Endodermal cell (in vitro differentiated cells): ENCODE data around the gene CALU. TPM values are rescaled to one million over a fixed set of nuclear protein-coding genes. Genes with fewer than 3 reads are reported as not detected.

Experiments
- DNase-seq: peaks from one replicate; pipeline ENCODE4 v3.0.0-alpha.2; 2017
- H3K27ac ChIP-seq: 2 replicates; pipeline ENCODE4 v1.5.1; 2013; ENCODE audit warnings: mild to moderate bottlenecking, low read depth, low read length, moderate library complexity
- H3K27me3 ChIP-seq: 2 replicates; pipeline ENCODE4 v1.6.1; 2013; ENCODE audit warnings: mild to moderate bottlenecking, low read length, moderate library complexity; ENCODE audit not compliant: insufficient read depth, control insufficient read depth, poor library complexity, severe bottlenecking
- H3K36me3 ChIP-seq: 2 replicates; pipeline ENCODE4 v1.7.0; 2013; ENCODE audit warnings: mild to moderate bottlenecking, low read length, moderate library complexity; ENCODE audit not compliant: control insufficient read depth, insufficient read depth
- H3K4me1 ChIP-seq: one replicate; pipeline ENCODE4 v1.7.0; 2013; ENCODE audit warnings: low read length; ENCODE audit not compliant: control insufficient read depth, insufficient read depth
- H3K4me3 ChIP-seq: 2 replicates; pipeline ENCODE4 v1.5.1; 2013; ENCODE audit warnings: mild to moderate bottlenecking, low read length, moderate library complexity
- H3K9ac ChIP-seq: 2 replicates; pipeline ENCODE4 v1.6.1; 2013; ENCODE audit warnings: mild to moderate bottlenecking, low read length, moderate library complexity; ENCODE audit not compliant: poor library complexity, severe bottlenecking; ENCODE audit errors: extremely low read depth
- H3K9me3 ChIP-seq: 2 replicates; pipeline ENCODE4 v1.6.1; 2013; ENCODE audit warnings: mild to moderate bottlenecking, low read length, moderate library complexity; ENCODE audit not compliant: control insufficient read depth
- H3K27ac Mint-ChIP-seq: 2 replicates; pipeline ENCODE4 v1.8.0; 2020; ENCODE audit warnings: mixed read lengths
- H3K27me3 Mint-ChIP-seq: 2 replicates; pipeline ENCODE4 v1.8.0; 2021; ENCODE audit warnings: mild to moderate bottlenecking, mixed read lengths; ENCODE audit not compliant: insufficient read depth
- H3K36me3 Mint-ChIP-seq: 2 replicates; pipeline ENCODE4 v1.8.0; 2020; ENCODE audit warnings: low read depth, mixed read lengths
- H3K4me1 Mint-ChIP-seq: 2 replicates; pipeline ENCODE4 v1.8.0; 2020; ENCODE audit warnings: mixed read lengths
- H3K4me3 Mint-ChIP-seq: 2 replicates; pipeline ENCODE4 v1.8.0; 2020; ENCODE audit warnings: mild to moderate bottlenecking, moderate library complexity, mixed read lengths
- H3K9me3 Mint-ChIP-seq: 2 replicates; pipeline ENCODE4 v1.8.0; 2020; ENCODE audit warnings: mild to moderate bottlenecking, mixed read lengths
- CTCF ChIP-seq: fragments of 200-600 bp; sonication (generic); conservative IDR thresholded peaks from 2 replicates; pipeline ENCODE4 v1.5.0; 2021; ENCODE audit warnings: antibody characterized with exemption, mild to moderate bottlenecking
- WGBS, 2 experiments: methylation state at CpG; one replicate each; pipeline versions ENCODE4 v1.1.5 to v1.1.7; 2013; ENCODE audit warnings: missing lambda C conversion rate in 2 of 2, mixed read lengths in 1 of 2; ENCODE audit not compliant: insufficient coverage in 1 of 2, insufficient read length in 1 of 2; 5-methylcytosine and 5-hydroxymethylcytosine counted together
- total RNA-seq, 2 donors: library from RNA; stranded (reverse); fragmentation: NEBNext Ultra II Directional in 1 of 2; extraction: Animal tissue kit (Norgen Biotek cat#: 25700) in 1 of 2; gene quantifications; 2 replicates in 1 of 2; 3 replicates in 1 of 2; pipeline ENCODE4 v1.2.1, GENCODE V29; 2021

CALU gene
- total RNA-seq, 2 donors from 2014 or later = 160 to 186 TPM

- H3K36me3 ChIP-seq = no peaks in the 10 kb centered on the region
- Mint-ChIP-seq H3K4me1 (peaks cover 2% of the 10 kb centered on the region), H3K4me3 (no peak overlapping the region), H3K27me3 (no peaks in the 10 kb centered on the region), H3K9me3 (no peaks in the 10 kb centered on the region), H3K27ac (no peak overlapping the region), H3K36me3 (peaks cover 40% of the 10 kb centered on the region)
- H3K27ac ChIP-seq = no peak overlapping the region
- no peaks in the 10 kb centered on the region for H3K27me3 ChIP-seq
- no peak overlapping the region for H3K9ac ChIP-seq
- no peak for DNase-seq
- no peaks in the 10 kb centered on the region for H3K4me1 ChIP-seq
- no peak for TF ChIP-seq CTCF
- WGBS, 2 experiments = 67 to 91% methylated on average over 1 to 2 of the region's 2 CpGs
- H3K9me3 ChIP-seq = no peaks in the 10 kb centered on the region
- H3K4me3 ChIP-seq = no peak overlapping the region
These were observed 60.3 kb downstream of the CALU start for GRCh38 chr7:128799451-128799850.

DNA sequence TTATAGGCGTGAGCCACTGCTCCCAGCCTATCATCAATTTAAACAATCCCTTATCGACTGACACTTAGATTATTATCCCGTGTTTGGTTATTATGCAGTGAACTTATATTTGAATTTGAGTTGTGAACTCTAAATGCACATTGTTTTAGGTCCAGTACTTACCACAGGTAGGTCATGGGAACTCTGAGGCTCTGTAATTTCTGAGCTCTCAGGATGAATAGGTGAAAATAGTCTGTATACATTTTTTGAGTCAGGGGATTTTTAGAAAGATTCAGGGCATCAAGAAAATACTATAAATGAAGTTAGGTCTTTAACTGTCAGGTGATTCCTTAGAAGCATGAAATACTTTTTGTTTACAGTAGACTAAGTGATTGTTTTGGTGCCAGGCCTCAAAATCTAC lies 61.4 kb downstream of the CALU start:
- no peaks in the 10 kb centered on the region for H3K9me3 ChIP-seq
- no peak for DNase-seq

GRCh38 chr7:128801003-128801402 lies 61.8 kb downstream of the CALU start:
- DNase-seq = no peak
- TF ChIP-seq CTCF = no peak
- Histone ChIP-seq H3K36me3 (no peaks in the 10 kb centered on the region), H3K4me1 (no peaks in the 10 kb centered on the region), H3K27ac (no peak overlapping the region), H3K9me3 (no peaks in the 10 kb centered on the region), H3K9ac (no peak overlapping the region), H3K4me3 (no peak overlapping the region), H3K27me3 (no peaks in the 10 kb centered on the region)
- Mint-ChIP-seq H3K4me3 (no peak overlapping the region), H3K27ac (no peak overlapping the region), H3K27me3 (no peaks in the 10 kb centered on the region), H3K36me3 (peaks cover 42% of the 10 kb centered on the region), H3K4me1 (peaks cover 2% of the 10 kb centered on the region), H3K9me3 (no peaks in the 10 kb centered on the region)
- 95 to 96% methylated on average over 9 of the region's 9 CpGs for WGBS, 2 experiments

More for the DNA sequence above, 61.4 kb downstream of the CALU start:
- H3K36me3 ChIP-seq = no peaks in the 10 kb centered on the region
- H3K27ac ChIP-seq = no peak overlapping the region
- Mint-ChIP-seq H3K27me3 (no peaks in the 10 kb centered on the region), H3K4me1 (peaks cover 2% of the 10 kb centered on the region), H3K27ac (no peak overlapping the region), H3K36me3 (peaks cover 40% of the 10 kb centered on the region), H3K9me3 (no peaks in the 10 kb centered on the region), H3K4me3 (no peak overlapping the region)
- no peak overlapping the region for H3K4me3 ChIP-seq
- H3K27me3 ChIP-seq = no peaks in the 10 kb centered on the region
- whole genome bisulfite sequencing, 2 experiments = 89% methylated on average over 3 of the region's 3 CpGs; no CpG with 5 or more reads in 1 of the 2 experiments
- H3K4me1 ChIP-seq = no peaks in the 10 kb centered on the region
- no peak for TF ChIP-seq CTCF
- no peak overlapping the region for H3K9ac ChIP-seq
